RWPE1 (cell line): Measurements from ENCODE around the gene GCK.

Source experiments
- CTCF ChIA-PET: fragments of 350-600 bp; sonication (Branson Sonifier 250); formaldehyde crosslinking; extraction: SDS; loops from one replicate; lab custom pipeline; 2021; lab: Yijun Ruan, JAX
- POLR2A ChIA-PET: fragments of 400-600 bp; formaldehyde crosslinking; extraction: SDS; loops from one replicate; lab custom pipeline; 2020; ENCODE audit warnings: antibody characterized with exemption; ENCODE audit not compliant: low non-redundant PET; lab: Yijun Ruan, JAX
- DNase-seq: peaks from one replicate; pipeline ENCODE4 v3.0.0; 2012; ENCODE audit warnings: low spot score
- H3K27ac ChIP-seq: fragments of 450-650 bp; 2 replicates; pipeline ENCODE4 v1.5.1; 2017
- TF ChIP-seq, protein P1 (sequence below): fragments of 450-650 bp; conservative IDR thresholded peaks from 2 replicates; pipeline ENCODE4 v1.5.1; 2017; ENCODE audit warnings: low read depth, mild to moderate bottlenecking

The GCK gene

GRCh38 chr7:44110719-44111635, 78.3 kb downstream of the GCK start:
- POLR2A ChIA-PET, result no interaction called here

GRCh38 chr7:44109991-44110390, 79.2 kb downstream of the GCK start:
- TF ChIP-seq, protein P1, sequence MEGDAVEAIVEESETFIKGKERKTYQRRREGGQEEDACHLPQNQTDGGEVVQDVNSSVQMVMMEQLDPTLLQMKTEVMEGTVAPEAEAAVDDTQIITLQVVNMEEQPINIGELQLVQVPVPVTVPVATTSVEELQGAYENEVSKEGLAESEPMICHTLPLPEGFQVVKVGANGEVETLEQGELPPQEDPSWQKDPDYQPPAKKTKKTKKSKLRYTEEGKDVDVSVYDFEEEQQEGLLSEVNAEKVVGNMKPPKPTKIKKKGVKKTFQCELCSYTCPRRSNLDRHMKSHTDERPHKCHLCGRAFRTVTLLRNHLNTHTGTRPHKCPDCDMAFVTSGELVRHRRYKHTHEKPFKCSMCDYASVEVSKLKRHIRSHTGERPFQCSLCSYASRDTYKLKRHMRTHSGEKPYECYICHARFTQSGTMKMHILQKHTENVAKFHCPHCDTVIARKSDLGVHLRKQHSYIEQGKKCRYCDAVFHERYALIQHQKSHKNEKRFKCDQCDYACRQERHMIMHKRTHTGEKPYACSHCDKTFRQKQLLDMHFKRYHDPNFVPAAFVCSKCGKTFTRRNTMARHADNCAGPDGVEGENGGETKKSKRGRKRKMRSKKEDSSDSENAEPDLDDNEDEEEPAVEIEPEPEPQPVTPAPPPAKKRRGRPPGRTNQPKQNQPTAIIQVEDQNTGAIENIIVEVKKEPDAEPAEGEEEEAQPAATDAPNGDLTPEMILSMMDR, result no peak
- POLR2A ChIA-PET, result no interaction called here
- CTCF ChIA-PET, result no interaction called here
- no peak overlapping the region for H3K27ac ChIP-seq
- no peak for DNase-seq

More at GRCh38 chr7:44110719-44111635, 78.3 kb downstream of the GCK start:
- CTCF ChIA-PET, result interaction anchor here (0.6 to 1.3 kb wide), 2 partner anchors 450 to 508 kb away, joined by 6 to 7 read pairs; no protein-coding TSS in a partner anchor
- TF ChIP-seq, protein P1, result no peak
- H3K27ac ChIP-seq, result 0 out of 2 replicates have a peak overlapping the region, but pooled peaks have one; percentile 1
- DNase-seq, result no peak

GRCh38 chr7:44108768-44109750, 80.2 kb downstream of the GCK start:
- H3K27ac ChIP-seq, result no peak overlapping the region
- CTCF ChIA-PET, result no interaction called here
- POLR2A ChIA-PET, result no interaction called here
- TF ChIP-seq, protein P1, result no peak
- no peak for DNase-seq

DNA sequence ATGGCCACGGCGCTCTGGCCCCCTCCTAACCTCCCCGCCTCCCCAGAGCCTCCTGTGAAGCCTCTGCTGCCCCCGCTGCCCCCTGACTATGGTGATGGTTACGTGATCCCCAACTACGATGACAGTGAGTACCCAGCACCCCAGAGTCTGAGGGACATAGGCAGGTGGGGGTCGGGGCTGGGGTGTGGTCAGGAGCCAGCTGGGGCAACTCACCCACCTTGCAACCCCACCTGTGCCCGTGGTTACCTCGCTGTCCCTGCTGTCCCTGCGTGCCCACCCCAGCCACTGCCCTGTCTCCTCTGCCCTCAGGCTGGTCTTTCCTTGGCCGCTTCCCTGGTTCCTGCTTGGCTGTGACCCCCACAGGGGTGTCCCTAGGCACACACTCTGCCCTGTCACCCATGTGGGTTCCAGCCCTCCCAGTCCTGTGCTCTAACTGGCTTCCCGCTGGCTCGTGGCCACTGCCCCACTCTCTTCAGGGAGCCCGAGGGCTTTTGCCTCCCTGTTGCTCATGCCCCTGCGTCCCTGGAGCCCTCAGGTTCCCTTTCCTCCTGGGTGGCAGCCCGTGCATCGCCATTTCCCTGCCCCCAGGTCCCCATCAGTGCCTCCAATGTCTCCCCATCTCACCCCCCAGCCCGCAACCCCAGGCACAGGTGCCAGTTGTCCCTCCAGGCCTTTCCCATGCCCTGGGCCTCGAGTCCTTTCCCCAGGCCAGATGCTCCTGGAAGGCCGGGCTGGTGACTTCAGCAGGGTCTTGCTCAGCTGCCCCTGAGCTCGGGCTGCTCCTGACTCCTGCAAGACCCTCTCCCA, 81.1 kb downstream of the GCK start:
- CTCF ChIA-PET, result no interaction called here
- TF ChIP-seq, protein P1, result no peak
- POLR2A ChIA-PET, result no interaction called here
- DNase-seq, result no peak
- no peak overlapping the region for H3K27ac ChIP-seq

DNA sequence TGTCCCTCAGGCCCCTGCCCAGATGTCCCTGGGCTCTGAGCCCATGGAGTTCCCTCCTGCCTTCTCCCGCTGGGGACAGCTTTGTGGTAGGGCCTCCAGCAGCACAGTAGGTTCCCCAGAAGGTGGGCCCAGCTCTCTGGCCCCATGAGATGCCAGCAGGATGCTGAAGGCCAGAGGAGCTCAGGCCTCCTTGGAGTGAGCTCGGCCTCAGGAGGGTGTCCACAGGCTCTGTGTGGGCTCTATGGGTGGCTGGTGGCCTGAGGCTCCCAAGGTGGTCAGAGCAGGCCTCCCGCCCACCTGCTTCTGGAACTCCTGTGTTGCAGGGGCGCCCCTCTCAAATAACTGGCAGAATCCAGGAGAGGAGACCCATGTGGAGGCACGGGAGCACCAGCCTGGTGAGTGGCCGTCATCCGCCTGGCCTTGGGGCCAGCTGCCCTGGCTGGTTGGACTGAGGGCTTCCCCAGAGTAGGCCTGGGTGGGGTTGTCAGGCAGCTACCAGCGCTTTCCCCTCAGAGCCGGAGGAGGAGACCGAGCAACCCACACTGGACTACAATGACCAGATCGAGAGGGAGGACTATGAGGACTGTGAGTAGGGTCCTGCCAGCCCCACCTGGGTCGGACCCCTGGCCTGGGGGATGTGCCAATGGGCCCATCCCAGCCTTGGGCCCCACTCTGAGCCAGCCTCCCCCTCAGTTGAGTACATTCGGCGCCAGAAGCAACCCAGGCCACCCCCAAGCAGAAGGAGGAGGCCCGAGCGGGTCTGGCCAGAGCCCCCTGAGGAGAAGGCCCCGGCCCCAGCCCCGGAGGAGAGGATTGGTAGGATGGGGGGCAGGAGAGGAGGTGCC, 81.9 kb downstream of the GCK start:
- ChIA-PET POLR2A (interaction anchor here (0.6 kb wide), 1 partner anchor 13 kb away, joined by 7 read pairs; no protein-coding TSS in a partner anchor), CTCF (no interaction called here)
- TF ChIP-seq, protein P1, result no peak
- no peak overlapping the region for H3K27ac ChIP-seq
- DNase-seq, result no peak
